ENCODE measurements around the gene FAM187B.

The FAM187B gene

DNA sequence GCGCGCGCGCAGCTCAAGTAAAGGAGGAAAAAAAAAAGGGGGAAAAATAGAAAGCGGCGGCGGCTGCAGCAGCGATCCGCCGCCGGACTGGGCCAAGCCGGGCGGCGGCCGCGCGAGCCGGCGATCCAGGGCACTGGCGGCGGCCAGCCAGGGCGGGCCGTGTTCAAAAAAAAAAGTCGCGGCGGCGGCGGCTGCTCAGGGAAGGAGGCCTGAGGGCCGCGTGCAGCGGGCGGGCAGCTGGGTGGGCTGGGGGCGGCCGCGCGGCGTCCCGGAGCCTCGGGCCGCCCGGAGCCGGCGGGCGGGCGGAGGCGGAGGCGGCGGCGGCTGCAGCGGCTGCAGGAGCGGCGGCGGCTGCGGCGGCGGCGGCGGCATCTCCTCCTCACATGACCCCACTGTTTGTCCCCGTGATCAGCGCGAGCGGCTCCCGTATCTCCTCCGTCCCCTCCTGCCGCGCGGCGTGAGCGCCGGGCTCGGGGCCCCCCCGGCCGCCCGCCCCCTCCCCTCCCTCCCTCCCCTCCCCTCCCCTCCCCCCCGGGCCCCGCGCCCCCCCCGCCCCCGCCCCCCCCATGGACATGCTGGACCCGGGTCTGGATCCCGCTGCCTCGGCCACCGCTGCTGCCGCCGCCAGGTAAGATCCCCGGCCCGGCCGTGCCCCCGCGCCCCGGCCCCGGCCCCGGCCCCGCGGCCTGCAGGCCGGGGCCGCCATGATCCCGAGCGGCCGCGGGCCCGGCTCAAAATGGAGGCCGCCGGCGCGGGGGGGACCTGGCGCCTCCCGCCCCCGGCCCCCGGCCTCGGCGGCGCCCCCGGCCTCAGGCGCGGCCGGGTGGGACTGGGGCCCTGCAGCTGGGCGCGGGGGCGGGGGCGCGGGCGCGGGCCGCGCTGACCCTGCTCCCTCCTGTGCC is 40.2 kb upstream of the FAM187B start, which contains the start of gene USF2:
Gene USF2, plus strand, starts transcription at position 427 of the 902 bp plus-strand sequence. Its CDS starts 140 bp downstream, at position 567.
- Histone ChIP-seq H3K4me1 (ENCODE audit: control insufficient read depth, insufficient read depth, low read length) (peaks cover 20% of the 10 kb centered on the region), H3K27me3 (ENCODE audit: control insufficient read depth, insufficient read depth, low read length, poor library complexity, severe bottlenecking) (no peaks in the 10 kb centered on the region), H3K36me3 (ENCODE audit: control insufficient read depth, insufficient read depth, low read length) (peaks cover 26% of the 10 kb centered on the region), H3K9me3 (ENCODE audit: control insufficient read depth, low read length) (no peaks in the 10 kb centered on the region), H3K27ac (ENCODE audit: insufficient read depth, low read depth, low read length, poor library complexity, severe bottlenecking) (peak within 1 kb of the TSS; percentile 77), H3K4me3 (ENCODE audit: insufficient read depth, low read depth, low read length) (peak within 1 kb of the TSS; percentile 45)
- 0 to 1% methylated on average over 111 to 112 of the region's 126 CpGs for WGBS, 2 experiments

DNA sequence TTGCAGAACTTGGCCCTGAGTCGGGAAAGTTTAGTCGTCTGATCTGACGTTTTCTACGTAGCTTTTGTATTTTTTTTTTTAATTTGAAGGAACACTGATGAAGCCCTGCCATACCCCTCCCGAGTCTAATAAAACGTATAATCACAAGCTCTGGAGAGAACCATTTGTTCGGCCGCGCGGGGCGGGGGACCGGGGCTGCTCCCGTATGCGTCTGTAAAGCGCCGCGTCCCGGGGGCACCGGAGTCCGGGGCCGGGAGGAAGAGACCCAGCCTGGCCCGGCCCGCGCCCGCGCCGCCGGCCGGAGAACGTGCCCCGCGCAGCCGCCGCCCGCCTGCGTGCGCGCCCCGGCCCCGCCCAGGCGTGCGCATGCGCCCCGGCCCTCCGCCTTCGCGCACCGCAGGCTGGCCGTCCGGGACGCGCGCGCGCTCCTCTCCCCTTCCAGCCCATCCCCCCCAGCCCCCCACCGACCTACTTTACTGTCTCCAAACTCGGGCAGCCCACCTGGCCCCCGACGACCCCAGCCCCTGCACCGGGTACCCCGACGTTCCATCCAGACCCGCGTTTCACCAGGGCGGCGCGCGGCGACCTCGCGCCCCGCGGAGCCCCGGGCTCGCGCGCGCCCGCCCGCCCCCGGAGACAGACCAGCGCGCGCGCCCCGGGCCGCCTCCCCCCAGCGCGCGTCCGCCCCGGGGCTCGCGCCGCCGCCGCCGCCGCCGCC is 39.4 kb upstream of the FAM187B start:
- peaks cover 25% of the 10 kb centered on the region for H3K36me3 ChIP-seq (ENCODE audit: control insufficient read depth, insufficient read depth, low read length)
- 0% methylated on average over 99 to 100 of the region's 100 CpGs for WGBS, 2 experiments
- H3K4me1 ChIP-seq (ENCODE audit: control insufficient read depth, insufficient read depth, low read length): peaks cover 20% of the 10 kb centered on the region
- H3K9me3 ChIP-seq (ENCODE audit: control insufficient read depth, low read length): no peaks in the 10 kb centered on the region
- no peaks in the 10 kb centered on the region for H3K27me3 ChIP-seq (ENCODE audit: control insufficient read depth, insufficient read depth, low read length, poor library complexity, severe bottlenecking)
- peak overlapping the region; percentile 45 for H3K4me3 ChIP-seq (ENCODE audit: insufficient read depth, low read depth, low read length)
- H3K27ac ChIP-seq (ENCODE audit: insufficient read depth, low read depth, low read length, poor library complexity, severe bottlenecking): peak overlapping the region; percentile 30

DNA sequence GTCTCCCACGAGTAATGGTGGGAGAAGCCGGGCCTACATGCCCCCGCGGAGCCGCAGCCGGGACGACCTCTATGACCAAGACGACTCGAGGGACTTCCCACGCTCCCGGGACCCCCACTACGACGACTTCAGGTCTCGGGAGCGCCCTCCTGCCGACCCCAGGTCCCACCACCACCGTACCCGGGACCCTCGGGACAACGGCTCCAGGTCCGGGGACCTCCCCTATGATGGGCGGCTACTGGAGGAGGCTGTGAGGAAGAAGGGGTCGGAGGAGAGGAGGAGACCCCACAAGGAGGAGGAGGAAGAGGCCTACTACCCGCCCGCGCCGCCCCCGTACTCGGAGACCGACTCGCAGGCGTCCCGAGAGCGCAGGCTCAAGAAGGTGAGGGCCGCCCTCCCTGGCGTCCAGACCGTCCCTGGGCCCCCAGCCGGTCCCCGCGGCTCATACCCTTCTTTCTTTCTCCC is 38.8 kb upstream of the FAM187B start:
- Histone ChIP-seq H3K4me1 (ENCODE audit: control insufficient read depth, insufficient read depth, low read length) (peaks cover 20% of the 10 kb centered on the region), H3K27me3 (ENCODE audit: control insufficient read depth, insufficient read depth, low read length, poor library complexity, severe bottlenecking) (no peaks in the 10 kb centered on the region), H3K4me3 (ENCODE audit: insufficient read depth, low read depth, low read length) (peak overlapping the region; percentile 45), H3K36me3 (ENCODE audit: control insufficient read depth, insufficient read depth, low read length) (peaks cover 29% of the 10 kb centered on the region), H3K9me3 (ENCODE audit: control insufficient read depth, low read length) (no peaks in the 10 kb centered on the region), H3K27ac (ENCODE audit: insufficient read depth, low read depth, low read length, poor library complexity, severe bottlenecking) (peak overlapping the region; percentile 30)
- WGBS, 2 experiments: 34% methylated on average over 40 of the region's 40 CpGs

DNA sequence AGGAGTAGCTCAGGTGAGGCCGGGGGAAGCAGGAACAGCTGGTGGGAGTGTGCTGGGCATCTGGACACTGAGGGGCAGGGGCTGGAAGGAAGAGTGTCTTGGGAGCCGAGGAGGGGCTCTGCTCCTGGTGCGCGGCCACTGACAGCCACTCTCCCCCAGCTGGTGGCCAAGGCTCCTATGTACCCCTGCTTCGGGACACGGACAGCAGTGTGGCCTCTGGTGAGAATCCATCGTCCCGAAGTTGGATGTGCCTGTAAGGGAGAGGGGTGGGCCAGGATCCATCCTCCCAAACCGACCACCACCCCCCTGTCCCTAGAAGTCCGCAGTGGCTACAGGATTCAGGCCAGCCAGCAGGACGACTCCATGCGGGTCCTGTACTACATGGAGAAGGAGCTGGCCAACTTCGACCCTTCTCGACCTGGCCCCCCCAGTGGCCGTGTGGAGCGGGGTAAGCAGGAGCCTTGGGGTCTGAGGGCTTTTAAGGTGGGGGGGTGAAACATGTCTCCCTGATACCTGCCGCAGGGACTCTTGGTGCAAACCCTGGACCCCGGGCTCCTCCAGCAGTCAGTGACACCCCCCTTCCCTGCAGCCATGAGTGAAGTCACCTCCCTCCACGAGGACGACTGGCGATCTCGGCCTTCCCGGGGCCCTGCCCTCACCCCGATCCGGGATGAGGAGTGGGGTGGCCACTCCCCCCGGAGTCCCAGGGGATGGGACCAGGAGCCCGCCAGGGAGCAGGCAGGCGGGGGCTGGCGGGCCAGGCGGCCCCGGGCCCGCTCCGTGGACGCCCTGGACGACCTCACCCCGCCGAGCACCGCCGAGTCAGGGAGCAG is 38.2 kb upstream of the FAM187B start:
- H3K36me3 ChIP-seq (ENCODE audit: control insufficient read depth, insufficient read depth, low read length): peaks cover 30% of the 10 kb centered on the region
- no peaks in the 10 kb centered on the region for H3K9me3 ChIP-seq (ENCODE audit: control insufficient read depth, low read length)
- H3K27me3 ChIP-seq (ENCODE audit: control insufficient read depth, insufficient read depth, low read length, poor library complexity, severe bottlenecking): no peaks in the 10 kb centered on the region
- peak overlapping the region; percentile 45 for H3K4me3 ChIP-seq (ENCODE audit: insufficient read depth, low read depth, low read length)
- H3K27ac ChIP-seq (ENCODE audit: insufficient read depth, low read depth, low read length, poor library complexity, severe bottlenecking): no peak overlapping the region
- WGBS, 2 experiments: 81 to 85% methylated on average over 39 of the region's 39 CpGs
- peaks cover 26% of the 10 kb centered on the region for H3K4me1 ChIP-seq (ENCODE audit: control insufficient read depth, insufficient read depth, low read length)

DNA sequence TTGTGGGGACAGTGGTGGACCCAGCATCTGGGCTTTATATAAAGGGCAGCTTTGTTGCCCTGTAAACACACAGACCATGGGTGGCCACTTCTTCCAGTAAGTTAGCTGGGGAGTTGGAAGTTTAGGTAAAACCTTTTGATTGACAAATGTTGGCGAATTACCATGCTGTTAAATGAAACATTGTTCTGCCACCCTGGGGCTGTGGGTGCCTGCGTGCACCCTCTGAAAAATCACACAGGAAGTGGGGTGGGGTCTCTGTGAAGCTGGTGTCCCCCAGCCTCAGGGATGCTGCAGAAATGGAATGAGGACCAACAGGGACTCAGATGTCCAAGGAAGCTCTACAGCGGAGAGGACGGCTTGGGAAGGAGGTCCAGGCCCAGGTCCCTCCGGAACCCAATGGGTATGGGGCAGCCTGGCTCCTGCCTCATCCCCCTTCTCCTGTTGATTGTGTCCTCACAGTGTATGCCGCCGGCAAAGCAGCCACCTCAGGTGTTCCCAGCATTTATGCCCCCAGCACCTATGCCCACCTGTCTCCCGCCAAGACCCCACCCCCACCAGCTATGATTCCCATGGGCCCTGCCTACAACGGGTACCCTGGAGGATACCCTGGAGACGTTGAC is 37.5 kb upstream of the FAM187B start:
- no peak overlapping the region for H3K27ac ChIP-seq (ENCODE audit: insufficient read depth, low read depth, low read length, poor library complexity, severe bottlenecking)
- H3K9me3 ChIP-seq (ENCODE audit: control insufficient read depth, low read length): no peaks in the 10 kb centered on the region
- 95% methylated on average over 10 of the region's 10 CpGs for WGBS, 2 experiments
- no peaks in the 10 kb centered on the region for H3K27me3 ChIP-seq (ENCODE audit: control insufficient read depth, insufficient read depth, low read length, poor library complexity, severe bottlenecking)
- H3K4me1 ChIP-seq (ENCODE audit: control insufficient read depth, insufficient read depth, low read length): peaks cover 27% of the 10 kb centered on the region
- no peak overlapping the region for H3K4me3 ChIP-seq (ENCODE audit: insufficient read depth, low read depth, low read length)
- peaks cover 23% of the 10 kb centered on the region for H3K36me3 ChIP-seq (ENCODE audit: control insufficient read depth, insufficient read depth, low read length)

DNA sequence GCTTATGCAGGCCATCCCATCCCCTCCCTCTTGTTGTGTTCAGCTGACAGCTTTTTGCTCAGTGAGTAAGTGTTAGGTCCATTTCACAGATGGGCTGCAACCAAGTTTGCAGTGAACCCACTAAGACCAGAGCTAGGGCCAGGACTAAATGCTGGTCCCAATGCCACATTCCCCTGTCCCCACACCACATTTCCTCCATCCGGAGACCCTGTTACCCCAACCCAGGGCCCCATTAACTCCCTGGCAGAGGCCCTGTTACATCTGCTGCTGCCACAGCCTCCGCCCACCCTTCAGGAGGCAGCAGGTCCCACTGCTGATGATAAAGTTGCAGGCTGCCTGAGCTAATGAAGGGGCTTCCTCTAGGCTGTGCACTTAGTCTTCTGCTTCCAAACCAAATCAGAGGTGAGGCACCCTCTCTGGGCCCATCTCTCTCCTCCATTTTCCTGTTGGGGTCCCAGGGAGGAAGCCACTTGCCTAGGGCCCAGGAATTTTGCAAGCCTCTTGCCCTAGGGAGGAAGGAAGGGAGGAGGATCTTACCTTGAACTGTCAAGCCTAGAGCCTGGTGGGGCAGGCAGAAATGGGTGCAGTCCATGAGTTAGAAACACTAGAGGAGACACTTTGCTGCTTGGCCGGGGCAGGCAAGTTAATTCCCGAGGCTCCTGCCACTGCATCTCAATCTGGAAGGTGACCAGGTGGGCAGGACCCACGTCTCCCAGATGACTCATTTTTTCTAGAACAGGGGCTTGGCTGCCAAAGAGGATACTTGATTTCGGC is 36.8 kb upstream of the FAM187B start:
- Histone ChIP-seq H3K4me1 (ENCODE audit: control insufficient read depth, insufficient read depth, low read length) (peaks cover 26% of the 10 kb centered on the region), H3K36me3 (ENCODE audit: control insufficient read depth, insufficient read depth, low read length) (peaks cover 21% of the 10 kb centered on the region)
- WGBS, 2 experiments: 90 to 93% methylated on average over 6 of the region's 6 CpGs

DNA sequence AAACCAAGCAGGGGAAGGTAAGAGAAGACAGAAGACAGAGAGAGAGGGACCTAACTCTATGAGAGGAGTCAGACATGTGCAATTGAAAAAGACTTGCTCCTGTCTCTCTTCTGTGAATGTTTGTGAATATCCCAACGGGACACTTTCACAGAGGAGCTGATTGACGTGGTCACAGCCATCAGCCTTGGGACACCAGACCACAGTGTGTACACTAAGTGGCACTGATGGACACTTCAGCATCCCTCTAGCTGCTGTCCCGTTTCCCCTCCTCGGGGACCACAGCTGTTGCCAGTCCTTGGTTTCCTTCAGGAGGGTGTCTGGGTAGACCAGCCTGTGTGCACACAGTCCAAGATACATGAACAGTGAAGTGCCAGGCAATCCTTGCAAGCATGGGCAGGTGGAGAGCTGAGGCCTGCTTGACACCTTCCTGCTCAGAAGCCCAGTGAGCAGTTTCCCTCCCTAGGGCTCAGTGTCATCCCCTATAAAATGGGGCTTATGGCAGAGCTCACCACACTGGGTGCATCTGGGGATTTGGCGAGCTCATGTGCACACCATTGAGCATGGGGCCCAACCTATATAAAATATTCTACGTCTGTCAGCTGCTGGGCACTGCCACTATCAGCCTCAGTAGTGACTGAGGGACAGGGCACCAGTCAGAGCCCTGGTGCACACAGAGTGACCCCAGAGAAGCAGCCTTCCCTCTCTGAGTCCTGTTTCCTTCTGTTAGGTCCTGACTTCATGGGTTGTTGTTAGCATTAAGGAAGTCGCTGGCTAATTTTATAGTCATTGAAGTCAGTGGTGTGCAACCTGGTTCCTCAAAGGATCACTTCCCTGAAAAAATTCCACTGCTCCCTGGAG is 36.0 kb upstream of the FAM187B start:
- no peak overlapping the region for H3K27ac ChIP-seq (ENCODE audit: insufficient read depth, low read depth, low read length, poor library complexity, severe bottlenecking)
- no peaks in the 10 kb centered on the region for H3K27me3 ChIP-seq (ENCODE audit: control insufficient read depth, insufficient read depth, low read length, poor library complexity, severe bottlenecking)
- H3K4me1 ChIP-seq (ENCODE audit: control insufficient read depth, insufficient read depth, low read length): peaks cover 19% of the 10 kb centered on the region
- no peaks in the 10 kb centered on the region for H3K9me3 ChIP-seq (ENCODE audit: control insufficient read depth, low read length)
- H3K36me3 ChIP-seq (ENCODE audit: control insufficient read depth, insufficient read depth, low read length): peaks cover 23% of the 10 kb centered on the region
- WGBS, 2 experiments: 92 to 95% methylated on average over 7 of the region's 7 CpGs
- no peak overlapping the region for H3K4me3 ChIP-seq (ENCODE audit: insufficient read depth, low read depth, low read length)

More for the DNA sequence above, 36.8 kb upstream of the FAM187B start:
- H3K9me3 ChIP-seq (ENCODE audit: control insufficient read depth, low read length): no peaks in the 10 kb centered on the region
- no peaks in the 10 kb centered on the region for H3K27me3 ChIP-seq (ENCODE audit: control insufficient read depth, insufficient read depth, low read length, poor library complexity, severe bottlenecking)
- no peak overlapping the region for H3K4me3 ChIP-seq (ENCODE audit: insufficient read depth, low read depth, low read length)
- no peak overlapping the region for H3K27ac ChIP-seq (ENCODE audit: insufficient read depth, low read depth, low read length, poor library complexity, severe bottlenecking)

DNA sequence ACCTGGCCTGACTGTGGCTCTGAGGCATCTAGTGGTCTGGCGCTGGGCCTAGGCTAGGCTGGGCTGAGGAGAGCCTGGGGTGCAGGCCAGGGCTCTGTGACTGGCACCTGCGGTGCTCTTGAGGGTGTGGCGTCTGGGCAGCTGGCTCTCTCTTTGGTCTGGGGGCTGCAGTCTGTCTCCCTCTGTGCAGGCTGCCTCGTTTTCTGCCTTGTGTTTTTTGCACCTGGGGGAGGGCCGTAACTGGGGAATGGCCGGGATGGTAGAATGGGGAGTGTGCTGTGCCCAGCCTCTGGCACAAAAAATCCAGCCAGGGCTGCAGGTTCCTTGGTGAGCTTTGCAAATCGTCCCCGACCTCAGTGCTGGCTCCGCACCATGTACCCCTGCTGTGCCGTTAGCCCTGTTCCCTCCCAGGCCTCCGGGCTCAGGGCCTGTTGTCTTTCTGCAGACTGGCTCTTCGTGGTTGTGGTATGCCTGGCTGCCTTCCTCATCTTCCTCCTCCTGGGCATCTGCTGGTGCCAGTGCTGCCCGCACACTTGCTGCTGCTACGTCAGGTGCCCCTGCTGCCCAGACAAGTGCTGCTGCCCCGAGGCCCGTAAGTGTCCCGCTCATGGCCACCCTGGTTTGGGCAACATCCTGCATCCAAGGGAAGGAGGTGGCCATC is 33.7 kb upstream of the FAM187B start:
- no peak overlapping the region for H3K4me3 ChIP-seq (ENCODE audit: insufficient read depth, low read depth, low read length)
- 84 to 87% methylated on average over 17 of the region's 17 CpGs for WGBS, 2 experiments
- peaks cover 23% of the 10 kb centered on the region for H3K36me3 ChIP-seq (ENCODE audit: control insufficient read depth, insufficient read depth, low read length)
- no peaks in the 10 kb centered on the region for H3K9me3 ChIP-seq (ENCODE audit: control insufficient read depth, low read length)
- H3K27ac ChIP-seq (ENCODE audit: insufficient read depth, low read depth, low read length, poor library complexity, severe bottlenecking): no peak overlapping the region
- peaks cover 25% of the 10 kb centered on the region for H3K4me1 ChIP-seq (ENCODE audit: control insufficient read depth, insufficient read depth, low read length)
- H3K27me3 ChIP-seq (ENCODE audit: control insufficient read depth, insufficient read depth, low read length, poor library complexity, severe bottlenecking): no peaks in the 10 kb centered on the region

Data from ectodermal cell (in vitro differentiated cells).